Adrenal gland (tissue), 12 donors: ENCODE results near the gene UBC. TPM values are rescaled to one million over a fixed set of nuclear protein-coding genes. Genes with fewer than 3 reads are reported as not detected.
"Not testable (repeated sequence)": the region's sequence is repeated elsewhere in the genome, so short reads cannot be mapped to it uniquely, and the experiment has no call there.

Source experiments
- DNase-seq, 7 donors: peaks; one replicate each; pipeline ENCODE4 v3.0.0-alpha.2; 2019 to 2020
- H3K27ac ChIP-seq, 5 donors: fragments of 200-600 bp; sonication (generic) in 4 of 5; 1 replicate in 3 of 5; 2 replicates in 2 of 5; pipeline versions ENCODE4 v1.5.1 to v1.8.0; 2016 to 2020; ENCODE audit warnings: mild to moderate bottlenecking in 1 of 5
- H3K27me3 ChIP-seq: fragments of 200-600 bp; 2 replicates; pipeline ENCODE4 v1.8.0; 2021
- H3K36me3 ChIP-seq, 2 donors: fragments of 200-600 bp; replicated peaks in 1 of 2; 1 replicate in 1 of 2; 2 replicates in 1 of 2; pipeline versions ENCODE4 v1.5.1 to v1.8.0; 2018 to 2022
- H3K4me1 ChIP-seq, 2 donors: fragments of 200-600 bp; replicated peaks in 1 of 2; 1 replicate in 1 of 2; 2 replicates in 1 of 2; pipeline versions ENCODE4 v1.5.1 to v1.8.0; 2018 to 2021
- H3K4me3 ChIP-seq, 4 donors: fragments of 200-600 bp; sonication (generic) in 3 of 4; one replicate each; pipeline ENCODE4 v1.5.1; 2016 to 2018
- H3K9me3 ChIP-seq, 3 donors: fragments of 200-600 bp; sonication (generic) in 1 of 3; replicated peaks in 1 of 3; 1 replicate in 2 of 3; 2 replicates in 1 of 3; pipeline versions ENCODE4 v1.5.1 to v1.8.0; 2016 to 2021
- POLR2A ChIP-seq, 2 donors: fragments of 450-650 bp; IDR thresholded peaks; one replicate each; pipeline ENCODE4 v1.6.1; 2017; ENCODE audit warnings: antibody characterized with exemption in 2 of 2, mild to moderate bottlenecking in 2 of 2, moderate library complexity in 1 of 2
- WGBS, 4 donors: extraction: QIAGEN DNeasy Blood & Tissue Kit in 2 of 4; methylation state at CpG; one replicate each; pipeline versions ENCODE4 v1.1.5 to v1.1.7; 2013 to 2017; 5-methylcytosine and 5-hydroxymethylcytosine counted together
- intact Hi-C, 2 donors: fragments of 100-400 bp; cut with DNase I; formaldehyde crosslinking; loops; one replicate each; pipeline versions ENCODE4 v1.14.1 to v1.15.0; 2022 to 2023
- polyA plus RNA-seq, 3 donors: library from polyadenylated mRNA; stranded (reverse); fragments of 200-250 nt in 2 of 3; fragments of 350-450 nt in 1 of 3; fragmentation: Illumina TruSeq in 1 of 3; extraction: RNeasy Lipid Tissue Mini Kit (QIAGEN cat#74804) in 1 of 3; gene quantifications; one replicate each; pipeline ENCODE4 v1.2.3, GENCODE V29; 2013 to 2014
- total RNA-seq, 9 donors: library from RNA; depleted of rRNA in 4 of 9; stranded (reverse); fragments of >200 nt in 4 of 9; fragments of 120-200 nt in 1 of 9; fragmentation: NEBNext Ultra II Directional in 1 of 9; extraction: Animal tissue kit (Norgen Biotek cat#: 25700) in 1 of 9; gene quantifications; one replicate each; pipeline versions ENCODE4 v1.1.0 to v1.2.4, GENCODE V29; 2013 to 2023
- TF ChIP-seq, protein P1 (sequence below), 6 experiments: fragments of 450-650 bp in 4 of 6; fragments of 200-600 bp in 2 of 6; sonication (generic) in 1 of 6; IDR thresholded peaks; 1 replicate in 5 of 6; 2 replicates in 1 of 6; pipeline versions ENCODE4 v1.5.1 to v1.8.0; 2016 to 2021; ENCODE audit warnings: antibody characterized with exemption in 6 of 6, mild to moderate bottlenecking in 2 of 6, moderate library complexity in 1 of 6
- donor health status: healthy with polysubstance abuse.
- donor health status: Bipolar disorder and iron deficiency.
- donor health status: DM: yes; HTN: yes; CAD: no.
- donor health status: DM: no; HTN: no; CAD: no.
- donor health status: DM: no; HTN: no; CAD: no.
- donor health status: DM: yes; HTN: yes; CAD: no.

UBC gene
- total and polyA plus RNA-seq, 12 donors, result 797 to 1,869 (median 1,116) TPM

DNA sequence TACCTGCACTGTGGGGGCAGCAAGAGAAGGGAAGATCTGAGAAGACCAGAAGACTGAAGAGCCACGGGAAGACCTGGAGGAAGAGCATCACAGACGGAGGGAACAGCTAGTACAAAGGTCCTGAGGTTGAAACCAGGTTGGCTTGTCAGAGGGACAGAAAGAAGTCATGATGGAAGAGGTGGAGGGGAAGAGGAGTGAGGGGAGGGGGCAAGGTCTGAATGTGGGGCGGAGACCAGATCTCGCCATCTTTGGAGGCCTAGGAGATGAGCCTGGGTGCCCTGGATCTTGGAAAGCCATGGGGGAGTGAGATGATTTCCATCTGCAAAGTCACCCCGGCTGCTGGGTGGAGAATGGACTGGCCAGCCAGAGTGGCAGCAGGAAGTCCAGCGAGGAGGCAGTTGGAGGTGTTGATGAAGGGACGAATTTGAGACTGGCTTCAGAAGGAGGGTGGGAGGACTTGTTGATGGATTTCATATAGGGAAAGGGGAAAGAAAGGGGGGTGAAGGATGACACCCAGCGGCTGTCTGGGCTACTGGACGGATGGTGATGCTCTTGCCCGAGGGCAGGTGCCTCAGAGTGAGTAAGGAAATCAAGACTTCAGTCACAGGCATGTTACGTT lies 14.6 kb upstream of the UBC start:
- no peak overlapping the region for H3K4me3 ChIP-seq
- peaks cover 2 to 4% of the 10 kb centered on the region in 2 donors for H3K4me1 ChIP-seq
- H3K9me3 ChIP-seq, result no peaks in the 10 kb centered on the region
- H3K27me3 ChIP-seq, result no peaks in the 10 kb centered on the region
- peak overlapping the region in 1 of 5 donors; percentile 95 for H3K27ac ChIP-seq
- WGBS, 4 donors, result 87 to 96% (median 89%) methylated on average over 11 of the region's 11 CpGs
- peak in 2 of 7 donors; percentile 17 to 27 for DNase-seq
- H3K36me3 ChIP-seq, result no peaks in the 10 kb centered on the region
- intact Hi-C loops, result no loop called here
- no peak for TF ChIP-seq POLR2A (IDR thresholded peaks at IDR 0.05)
- TF ChIP-seq, protein P1, sequence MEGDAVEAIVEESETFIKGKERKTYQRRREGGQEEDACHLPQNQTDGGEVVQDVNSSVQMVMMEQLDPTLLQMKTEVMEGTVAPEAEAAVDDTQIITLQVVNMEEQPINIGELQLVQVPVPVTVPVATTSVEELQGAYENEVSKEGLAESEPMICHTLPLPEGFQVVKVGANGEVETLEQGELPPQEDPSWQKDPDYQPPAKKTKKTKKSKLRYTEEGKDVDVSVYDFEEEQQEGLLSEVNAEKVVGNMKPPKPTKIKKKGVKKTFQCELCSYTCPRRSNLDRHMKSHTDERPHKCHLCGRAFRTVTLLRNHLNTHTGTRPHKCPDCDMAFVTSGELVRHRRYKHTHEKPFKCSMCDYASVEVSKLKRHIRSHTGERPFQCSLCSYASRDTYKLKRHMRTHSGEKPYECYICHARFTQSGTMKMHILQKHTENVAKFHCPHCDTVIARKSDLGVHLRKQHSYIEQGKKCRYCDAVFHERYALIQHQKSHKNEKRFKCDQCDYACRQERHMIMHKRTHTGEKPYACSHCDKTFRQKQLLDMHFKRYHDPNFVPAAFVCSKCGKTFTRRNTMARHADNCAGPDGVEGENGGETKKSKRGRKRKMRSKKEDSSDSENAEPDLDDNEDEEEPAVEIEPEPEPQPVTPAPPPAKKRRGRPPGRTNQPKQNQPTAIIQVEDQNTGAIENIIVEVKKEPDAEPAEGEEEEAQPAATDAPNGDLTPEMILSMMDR (IDR thresholded peaks at IDR 0.05), result no peak

DNA sequence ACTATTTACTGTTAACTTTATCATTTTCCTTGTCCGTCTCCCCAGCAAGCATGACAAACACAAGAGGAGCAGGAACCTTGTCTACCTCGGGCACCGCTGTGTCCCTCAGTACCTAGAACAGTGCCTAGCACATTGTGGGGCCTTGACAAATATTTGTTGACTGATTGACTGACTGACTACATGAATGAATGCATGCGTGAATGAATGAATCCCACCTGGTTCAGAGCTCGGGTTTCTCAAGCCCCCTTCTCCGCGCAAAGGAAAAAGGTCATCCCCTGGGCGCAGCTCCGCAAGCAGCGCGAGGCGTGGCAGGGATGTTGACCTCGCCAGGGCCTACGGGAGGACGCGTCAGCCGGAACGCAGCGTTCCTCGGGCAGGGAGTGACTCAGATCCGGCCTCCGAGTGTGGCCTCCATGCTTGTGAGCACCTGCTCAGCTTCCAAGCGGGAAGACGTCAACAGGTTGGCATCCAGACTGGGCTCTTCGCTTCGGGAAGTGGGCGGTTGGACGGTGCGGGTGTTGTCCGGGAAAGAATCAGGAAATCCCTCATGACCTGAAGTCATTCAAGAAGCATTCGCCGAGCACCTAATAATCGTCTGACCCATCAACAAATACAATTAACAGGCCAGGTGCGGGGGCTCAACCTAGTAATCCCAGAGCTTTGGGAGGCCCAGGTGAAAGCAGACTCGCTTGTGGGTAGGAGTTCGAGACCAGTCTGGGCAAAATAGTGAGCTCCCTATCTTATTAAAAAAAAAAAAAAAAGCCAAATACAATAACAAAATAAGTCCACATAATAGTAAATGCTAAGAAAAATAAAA lies 13.9 kb upstream of the UBC start:
- DNase-seq, result peak; percentile 67 to 80 (median 74)
- intact Hi-C loops, result no loop called here
- H3K27me3 ChIP-seq, result no peaks in the 10 kb centered on the region
- WGBS, 4 donors, result 31 to 58% (median 39%) methylated on average over 21 to 36 of the region's 36 CpGs
- H3K9me3 ChIP-seq, result no peaks in the 10 kb centered on the region
- no peaks in the 10 kb centered on the region for H3K36me3 ChIP-seq
- peak overlapping the region in 4 of 5 donors; percentile 47 to 95 (median 92) for H3K27ac ChIP-seq
- TF ChIP-seq, protein P1 (IDR thresholded peaks at IDR 0.05), result no peak
- no peak for TF ChIP-seq POLR2A (IDR thresholded peaks at IDR 0.05)
- H3K4me1 ChIP-seq, result peaks cover 5 to 10% of the 10 kb centered on the region in 2 donors
- peak overlapping the region in 1 of 4 donors; percentile 80 for H3K4me3 ChIP-seq

DNA sequence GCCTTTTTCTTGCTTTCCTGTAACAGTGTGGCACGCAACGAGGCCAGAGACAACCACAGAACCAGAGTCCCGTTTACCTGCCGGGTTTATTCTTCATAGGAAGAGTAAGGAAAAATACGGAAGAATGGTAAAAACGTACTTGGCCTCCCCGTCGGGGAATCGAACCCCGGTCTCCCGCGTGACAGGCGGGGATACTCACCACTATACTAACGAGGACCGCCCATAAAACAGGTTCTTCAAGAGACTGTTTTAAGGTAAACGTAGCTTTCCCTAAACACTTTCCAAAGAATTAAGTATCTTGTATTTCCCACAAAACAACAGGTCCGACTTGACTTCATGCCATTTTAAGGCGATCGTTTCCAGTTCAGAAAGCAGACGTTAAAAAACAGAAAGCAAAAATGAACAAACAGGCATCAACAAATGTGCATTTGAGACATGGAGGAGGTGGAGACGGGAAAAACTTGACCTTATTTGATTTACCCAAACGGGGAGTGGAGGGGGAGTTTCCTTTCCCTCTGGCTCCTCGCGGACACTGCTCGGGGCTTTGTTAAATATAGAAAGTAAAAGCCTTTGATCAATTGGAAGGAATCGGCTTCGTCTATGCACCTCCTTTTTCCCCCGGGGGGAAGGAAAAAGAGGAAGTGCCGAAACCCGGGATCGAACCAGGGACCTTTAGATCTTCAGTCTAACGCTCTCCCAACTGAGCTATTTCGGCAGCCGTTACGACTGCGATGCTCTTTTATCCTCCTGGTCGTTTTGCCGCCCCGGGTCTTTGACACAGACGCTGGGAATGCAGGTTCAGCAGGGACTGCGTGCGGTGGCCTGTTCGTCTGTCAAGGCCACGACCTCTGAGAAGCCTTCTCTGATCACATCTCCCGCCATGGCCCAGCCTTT lies 13.0 kb upstream of the UBC start:
- peaks cover 5 to 10% of the 10 kb centered on the region in 2 donors for H3K4me1 ChIP-seq
- no peaks in the 10 kb centered on the region for H3K36me3 ChIP-seq
- peak overlapping the region in 3 of 4 donors; percentile 26 to 81 (median 80) for H3K4me3 ChIP-seq
- peak; percentile 89 to 98 (median 94) for DNase-seq
- WGBS, 4 donors, result 0 to 1% (median 1%) methylated on average over 45 of the region's 45 CpGs
- TF ChIP-seq, protein P1 (IDR thresholded peaks at IDR 0.05), result peak in 1 of 6 experiments; percentile 2
- peak in 1 of 2 donors; percentile 35 for TF ChIP-seq POLR2A (IDR thresholded peaks at IDR 0.05)
- H3K27ac ChIP-seq, result peak overlapping the region; percentile 82 to 95 (median 91)
- H3K9me3 ChIP-seq, result no peaks in the 10 kb centered on the region
- intact Hi-C loops, result no loop called here
- H3K27me3 ChIP-seq, result no peaks in the 10 kb centered on the region

DNA sequence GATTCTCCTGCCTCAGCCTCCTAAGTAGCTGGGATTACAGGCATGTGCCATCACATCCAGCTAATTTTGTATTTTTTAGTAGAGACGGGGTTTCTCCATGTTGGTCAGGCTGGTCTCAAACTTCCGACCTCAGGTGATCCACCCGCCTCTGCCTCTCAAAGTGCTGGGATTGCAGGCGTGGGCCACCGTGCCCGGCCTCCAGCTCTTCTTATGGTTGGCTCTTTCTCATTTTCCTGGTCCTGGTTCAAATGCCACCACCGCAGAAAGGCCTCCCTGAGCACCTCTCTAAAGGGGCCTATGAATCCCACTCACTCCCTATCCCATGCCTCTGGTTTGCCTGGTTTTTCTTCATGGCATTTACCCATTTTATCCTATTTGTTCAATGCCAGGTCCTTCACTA lies 11.3 kb upstream of the UBC start:
- WGBS, 4 donors, result 87 to 96% (median 93%) methylated on average over 6 to 7 of the region's 7 CpGs
- peaks cover 10 to 20% of the 10 kb centered on the region in 2 donors for H3K4me1 ChIP-seq
- H3K27me3 ChIP-seq, H3K4me3 ChIP-seq, H3K9me3 ChIP-seq, H3K36me3 ChIP-seq, intact Hi-C loops, H3K27ac ChIP-seq: not testable (repeated sequence)
- DNase-seq, result peak in 1 of 7 donors; percentile 12
